Measurements from ENCODE around the gene PRKAR1B.

The PRKAR1B gene

GRCh38 chr7:727806-728460, 852 bp upstream of the PRKAR1B start:
- H3K36me3 ChIP-seq (ENCODE audit: insufficient read depth, low read length), result peaks cover 12% of the 10 kb centered on the region

GRCh38 chr7:726854-727103, 302 bp downstream of the PRKAR1B start:
- Histone ChIP-seq H3K36me3 (ENCODE audit: insufficient read depth, low read length) (peaks cover 12% of the 10 kb centered on the region), H3K4me3 (ENCODE audit: low read length) (peak overlapping the region; percentile 93), H3K4me2 (ENCODE audit: low read length) (peak overlapping the region; percentile 97), H3K4me1 (ENCODE audit: control insufficient read depth, insufficient read depth, low read length) (peaks cover 23% of the 10 kb centered on the region), H3K27me3 (ENCODE audit: control insufficient read depth, insufficient read depth, low read length) (no peaks in the 10 kb centered on the region), H3K9ac (ENCODE audit: low read depth, low read length) (peak overlapping the region; percentile 83), H3K9me3 (replicated peaks; ENCODE audit: low read length) (no peaks in the 10 kb centered on the region)

More at GRCh38 chr7:727806-728460, 852 bp upstream of the PRKAR1B start:
- peaks cover 34% of the 10 kb centered on the region for H3K4me1 ChIP-seq (ENCODE audit: control insufficient read depth, insufficient read depth, low read length)
- no peaks in the 10 kb centered on the region for H3K9me3 ChIP-seq (replicated peaks; ENCODE audit: low read length)
- peak overlapping the region; percentile 66 for H3K4me3 ChIP-seq (ENCODE audit: low read length)
- peak overlapping the region; percentile 33 for H3K9ac ChIP-seq (ENCODE audit: low read depth, low read length)
- peak overlapping the region; percentile 83 for H3K4me2 ChIP-seq (ENCODE audit: low read length)
- no peaks in the 10 kb centered on the region for H3K27me3 ChIP-seq (ENCODE audit: control insufficient read depth, insufficient read depth, low read length)

GRCh38 chr7:726084-726853, 812 bp downstream of the PRKAR1B start, which contains the start of gene DNAAF5:
TSS of gene DNAAF5 (plus strand) at chr7:726699. CDS start at chr7:726721, 22 bp downstream.
- Histone ChIP-seq H3K36me3 (ENCODE audit: insufficient read depth, low read length) (peaks cover 12% of the 10 kb centered on the region), H3K9ac (ENCODE audit: low read depth, low read length) (peak within 1 kb of the TSS; percentile 83)

GRCh38 chr7:725223-726005, 1.7 kb downstream of the PRKAR1B start:
- Histone ChIP-seq H3K9me3 (replicated peaks; ENCODE audit: low read length) (no peaks in the 10 kb centered on the region), H3K4me1 (ENCODE audit: control insufficient read depth, insufficient read depth, low read length) (peaks cover 21% of the 10 kb centered on the region), H3K4me3 (ENCODE audit: low read length) (peak overlapping the region; percentile 93), H3K36me3 (ENCODE audit: insufficient read depth, low read length) (peaks cover 12% of the 10 kb centered on the region), H3K4me2 (ENCODE audit: low read length) (peak overlapping the region; percentile 97), H3K27me3 (ENCODE audit: control insufficient read depth, insufficient read depth, low read length) (no peaks in the 10 kb centered on the region), H3K9ac (ENCODE audit: low read depth, low read length) (peak overlapping the region; percentile 83)

More at GRCh38 chr7:726084-726853, 812 bp downstream of the PRKAR1B start, which contains the start of gene DNAAF5:
- H3K9me3 ChIP-seq (replicated peaks; ENCODE audit: low read length), result no peaks in the 10 kb centered on the region
- H3K4me2 ChIP-seq (ENCODE audit: low read length), result peak within 1 kb of the TSS; percentile 97
- no peaks in the 10 kb centered on the region for H3K27me3 ChIP-seq (ENCODE audit: control insufficient read depth, insufficient read depth, low read length)
- peak within 1 kb of the TSS; percentile 93 for H3K4me3 ChIP-seq (ENCODE audit: low read length)
- H3K4me1 ChIP-seq (ENCODE audit: control insufficient read depth, insufficient read depth, low read length), result peaks cover 21% of the 10 kb centered on the region

- Histone ChIP-seq H3K27me3 (ENCODE audit: control insufficient read depth, insufficient read depth, low read length) (no peaks in the 10 kb centered on the region), H3K36me3 (ENCODE audit: insufficient read depth, low read length) (peaks cover 5% of the 10 kb centered on the region), H3K9ac (ENCODE audit: low read depth, low read length) (no peak overlapping the region), H3K4me1 (ENCODE audit: control insufficient read depth, insufficient read depth, low read length) (peaks cover 21% of the 10 kb centered on the region), H3K9me3 (replicated peaks; ENCODE audit: low read length) (no peaks in the 10 kb centered on the region), H3K4me2 (ENCODE audit: low read length) (no peak overlapping the region), H3K4me3 (ENCODE audit: low read length) (no peak overlapping the region)
Observed at GRCh38 chr7:724298-724697, 2.8 kb downstream of the PRKAR1B start.

- H3K9me3 ChIP-seq (replicated peaks; ENCODE audit: low read length), result no peaks in the 10 kb centered on the region
Observed at GRCh38 chr7:723541-723940, 3.5 kb downstream of the PRKAR1B start.

GRCh38 chr7:721619-722248, 5.3 kb downstream of the PRKAR1B start:
- peaks cover 3% of the 10 kb centered on the region for H3K36me3 ChIP-seq (ENCODE audit: insufficient read depth, low read length)
- no peak overlapping the region for H3K9ac ChIP-seq (ENCODE audit: low read depth, low read length)
- H3K27me3 ChIP-seq (ENCODE audit: control insufficient read depth, insufficient read depth, low read length), result no peaks in the 10 kb centered on the region
- no peak overlapping the region for H3K4me3 ChIP-seq (ENCODE audit: low read length)
- no peaks in the 10 kb centered on the region for H3K9me3 ChIP-seq (replicated peaks; ENCODE audit: low read length)
- no peak overlapping the region for H3K4me2 ChIP-seq (ENCODE audit: low read length)
- H3K4me1 ChIP-seq (ENCODE audit: control insufficient read depth, insufficient read depth, low read length), result peaks cover 13% of the 10 kb centered on the region

More at GRCh38 chr7:723541-723940, 3.5 kb downstream of the PRKAR1B start:
- H3K36me3 ChIP-seq (ENCODE audit: insufficient read depth, low read length), result peaks cover 3% of the 10 kb centered on the region
- no peak overlapping the region for H3K9ac ChIP-seq (ENCODE audit: low read depth, low read length)
- H3K4me3 ChIP-seq (ENCODE audit: low read length), result no peak overlapping the region
- no peak overlapping the region for H3K4me2 ChIP-seq (ENCODE audit: low read length)
- H3K4me1 ChIP-seq (ENCODE audit: control insufficient read depth, insufficient read depth, low read length), result peaks cover 21% of the 10 kb centered on the region
- H3K27me3 ChIP-seq (ENCODE audit: control insufficient read depth, insufficient read depth, low read length), result no peaks in the 10 kb centered on the region

GRCh38 chr7:716636-717035, 10.4 kb downstream of the PRKAR1B start:
- Histone ChIP-seq H3K9ac (ENCODE audit: low read depth, low read length) (no peak overlapping the region), H3K27me3 (ENCODE audit: control insufficient read depth, insufficient read depth, low read length) (no peaks in the 10 kb centered on the region), H3K36me3 (ENCODE audit: insufficient read depth, low read length) (no peaks in the 10 kb centered on the region), H3K4me1 (ENCODE audit: control insufficient read depth, insufficient read depth, low read length) (no peaks in the 10 kb centered on the region), H3K9me3 (replicated peaks; ENCODE audit: low read length) (no peaks in the 10 kb centered on the region), H3K4me3 (ENCODE audit: low read length) (no peak overlapping the region), H3K4me2 (ENCODE audit: low read length) (no peak overlapping the region)

- no peak overlapping the region for H3K4me2 ChIP-seq (ENCODE audit: low read length)
- no peaks in the 10 kb centered on the region for H3K36me3 ChIP-seq (ENCODE audit: insufficient read depth, low read length)
- H3K4me3 ChIP-seq (ENCODE audit: low read length), result no peak overlapping the region
- no peaks in the 10 kb centered on the region for H3K27me3 ChIP-seq (ENCODE audit: control insufficient read depth, insufficient read depth, low read length)
- H3K9ac ChIP-seq (ENCODE audit: low read depth, low read length), result no peak overlapping the region
- H3K9me3 ChIP-seq (replicated peaks; ENCODE audit: low read length), result no peaks in the 10 kb centered on the region
- no peaks in the 10 kb centered on the region for H3K4me1 ChIP-seq (ENCODE audit: control insufficient read depth, insufficient read depth, low read length)
Observed at GRCh38 chr7:716222-716621, 10.9 kb downstream of the PRKAR1B start.

GRCh38 chr7:714251-714671, 12.8 kb downstream of the PRKAR1B start:
- Histone ChIP-seq H3K9ac (ENCODE audit: low read depth, low read length) (no peak overlapping the region), H3K36me3 (ENCODE audit: insufficient read depth, low read length) (peaks cover 3% of the 10 kb centered on the region), H3K27me3 (ENCODE audit: control insufficient read depth, insufficient read depth, low read length) (no peaks in the 10 kb centered on the region), H3K4me2 (ENCODE audit: low read length) (no peak overlapping the region), H3K4me3 (ENCODE audit: low read length) (no peak overlapping the region), H3K9me3 (replicated peaks; ENCODE audit: low read length) (no peaks in the 10 kb centered on the region), H3K4me1 (ENCODE audit: control insufficient read depth, insufficient read depth, low read length) (no peaks in the 10 kb centered on the region)
